Ectodermal cell (in vitro differentiated cells): Measurements from ENCODE around the gene FRMPD1.

Source experiments
- H3K27ac ChIP-seq: 2 replicates; pipeline ENCODE4 v1.7.0; 2013; ENCODE audit warnings: mild to moderate bottlenecking, low read depth, low read length; ENCODE audit not compliant: insufficient read depth, poor library complexity, severe bottlenecking
- H3K27me3 ChIP-seq: 2 replicates; pipeline ENCODE4 v1.7.0; 2013; ENCODE audit warnings: mild to moderate bottlenecking, low read length; ENCODE audit not compliant: insufficient read depth, control insufficient read depth, poor library complexity, severe bottlenecking
- H3K36me3 ChIP-seq: one replicate; pipeline ENCODE4 v1.7.0; 2013; ENCODE audit warnings: low read length; ENCODE audit not compliant: control insufficient read depth, insufficient read depth
- H3K4me1 ChIP-seq: one replicate; pipeline ENCODE4 v1.7.0; 2013; ENCODE audit warnings: low read length; ENCODE audit not compliant: control insufficient read depth, insufficient read depth
- H3K4me3 ChIP-seq: 2 replicates; pipeline ENCODE4 v1.7.0; 2013; ENCODE audit warnings: low read depth, low read length, control low read depth; ENCODE audit not compliant: insufficient read depth
- H3K9me3 ChIP-seq: 2 replicates; pipeline ENCODE4 v1.7.0; 2013; ENCODE audit warnings: mild to moderate bottlenecking, low read length, moderate library complexity; ENCODE audit not compliant: control insufficient read depth
- WGBS, 2 experiments: methylation state at CpG; one replicate each; pipeline ENCODE4 v1.1.7; 2013; ENCODE audit warnings: missing lambda C conversion rate in 2 of 2; 5-methylcytosine and 5-hydroxymethylcytosine counted together

FRMPD1 gene

DNA sequence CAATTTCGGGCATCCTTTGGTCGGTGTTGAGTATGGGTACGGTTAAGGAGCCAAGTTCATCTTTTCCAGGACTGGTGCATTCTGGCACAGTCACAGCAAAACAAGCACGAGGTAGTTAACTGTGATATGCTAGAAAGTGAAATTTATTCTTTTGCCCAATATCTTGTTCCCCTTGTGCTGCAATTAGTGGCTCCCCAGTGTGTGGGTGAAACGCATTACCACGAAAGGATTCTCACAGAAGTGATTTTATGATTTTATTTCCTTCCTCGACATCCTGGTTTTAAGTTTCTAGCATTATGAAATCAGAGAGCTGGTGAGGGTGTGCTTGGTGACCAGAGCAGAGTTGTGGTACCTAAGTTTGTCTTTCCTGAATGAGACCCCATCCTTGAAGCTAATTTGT lies 1.5 kb downstream of the FRMPD1 start:
- Histone ChIP-seq H3K27ac (no peak overlapping the region), H3K27me3 (peaks cover 81% of the 10 kb centered on the region)
- 92% methylated on average over 7 of the region's 7 CpGs for WGBS, 2 experiments

DNA sequence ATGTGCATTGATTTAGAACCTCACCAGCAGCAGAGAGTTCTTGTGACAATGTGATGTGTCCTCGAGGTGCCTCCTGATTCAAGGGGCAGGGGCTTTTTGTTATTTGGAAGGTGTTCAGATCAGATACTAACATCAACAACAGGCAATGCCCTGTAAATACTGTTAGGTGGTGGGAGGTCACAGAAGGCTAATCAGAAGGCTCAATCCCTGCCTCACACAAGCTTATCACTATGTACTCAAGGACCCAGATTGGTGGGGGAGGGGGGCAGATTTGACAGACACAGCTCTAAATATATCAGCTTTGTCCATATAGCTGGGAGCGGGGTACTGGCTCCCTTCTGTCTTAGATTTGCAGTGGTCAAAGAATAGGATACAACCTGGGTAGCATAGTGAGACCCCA lies 2.6 kb downstream of the FRMPD1 start:
- H3K27me3 ChIP-seq = peaks cover 71% of the 10 kb centered on the region
- no peaks in the 10 kb centered on the region for H3K4me1 ChIP-seq
- no peak overlapping the region for H3K27ac ChIP-seq
- no peaks in the 10 kb centered on the region for H3K36me3 ChIP-seq
- 90 to 100% methylated on average over 2 of the region's 2 CpGs for WGBS, 2 experiments
- no peak overlapping the region for H3K4me3 ChIP-seq
- H3K9me3 ChIP-seq = no peaks in the 10 kb centered on the region

More for the DNA sequence above, 1.5 kb downstream of the FRMPD1 start:
- H3K9me3 ChIP-seq = no peaks in the 10 kb centered on the region
- H3K4me1 ChIP-seq = no peaks in the 10 kb centered on the region
- H3K4me3 ChIP-seq = no peak overlapping the region
- H3K36me3 ChIP-seq = no peaks in the 10 kb centered on the region

DNA sequence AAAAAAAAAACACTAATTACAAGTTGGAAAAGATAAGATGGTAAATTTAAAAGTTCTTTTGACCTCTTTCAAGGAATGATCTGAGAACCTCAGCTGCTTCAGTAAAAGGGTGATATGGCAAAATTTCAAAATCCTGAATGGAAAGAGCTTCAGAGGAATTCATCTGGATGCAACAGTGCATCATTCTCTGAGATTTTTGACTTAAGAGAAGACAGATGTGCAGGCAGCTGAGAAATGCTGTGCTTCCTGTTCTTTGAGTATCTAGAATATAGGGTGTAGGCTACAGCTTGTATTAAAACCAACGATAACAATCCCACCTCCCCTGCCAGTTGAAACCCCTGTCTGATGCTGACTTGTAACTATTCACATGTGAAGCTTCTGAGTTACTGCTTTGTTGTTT lies 6.2 kb downstream of the FRMPD1 start:
- H3K36me3 ChIP-seq = no peaks in the 10 kb centered on the region
- 100% methylated on average over 1 of the region's 1 CpG for WGBS, 2 experiments
- no peak overlapping the region for H3K27ac ChIP-seq
- no peaks in the 10 kb centered on the region for H3K9me3 ChIP-seq
- H3K4me3 ChIP-seq = no peak overlapping the region
- no peaks in the 10 kb centered on the region for H3K4me1 ChIP-seq
- peaks cover 37% of the 10 kb centered on the region for H3K27me3 ChIP-seq

DNA sequence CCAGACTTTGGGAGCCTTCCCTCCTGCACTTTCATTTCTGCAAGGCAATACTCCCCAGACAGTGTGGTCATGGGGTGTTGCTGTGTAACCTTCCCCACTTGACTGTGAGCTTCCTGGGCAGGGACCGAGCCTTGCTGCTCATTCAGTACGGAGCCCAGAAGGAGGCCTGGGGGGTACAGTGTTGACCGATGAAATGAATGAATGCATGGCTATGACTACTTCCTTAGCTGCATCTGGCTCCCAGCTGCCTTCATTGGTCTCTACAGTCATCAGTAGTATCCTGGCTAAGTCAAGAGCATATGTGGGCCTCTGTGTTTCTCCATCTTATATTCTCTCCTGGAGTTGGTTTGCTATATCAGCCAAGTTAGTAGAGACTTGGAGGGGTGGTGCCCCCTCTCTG lies 9.9 kb downstream of the FRMPD1 start:
- Histone ChIP-seq H3K36me3 (no peaks in the 10 kb centered on the region), H3K4me1 (no peaks in the 10 kb centered on the region), H3K27ac (no peak overlapping the region), H3K4me3 (no peak overlapping the region), H3K9me3 (no peaks in the 10 kb centered on the region), H3K27me3 (peaks cover 4% of the 10 kb centered on the region)
- WGBS, 2 experiments = 93 to 95% methylated on average over 3 of the region's 3 CpGs

DNA sequence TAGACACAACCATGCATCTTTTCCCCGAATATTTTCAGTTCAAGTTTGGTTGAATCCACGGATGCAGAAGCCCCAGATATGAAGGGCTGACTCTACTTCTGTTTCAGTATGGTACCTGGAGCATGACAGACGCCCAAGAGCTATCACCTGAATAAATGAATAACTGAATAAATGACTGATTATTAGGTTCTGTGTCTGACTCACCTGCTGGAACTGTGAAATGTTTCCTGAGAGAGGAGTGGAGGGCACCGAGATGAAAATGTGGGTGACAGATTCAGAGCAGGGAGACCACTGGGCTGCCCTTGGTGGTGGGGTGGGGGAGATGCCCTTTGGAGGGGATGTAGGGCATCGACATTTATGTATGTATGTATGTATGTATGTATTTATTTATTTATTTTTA lies 13.2 kb downstream of the FRMPD1 start:
- no peaks in the 10 kb centered on the region for H3K9me3 ChIP-seq
- H3K27ac ChIP-seq = no peak overlapping the region
- WGBS, 2 experiments = 82 to 88% methylated on average over 5 of the region's 5 CpGs
- H3K4me1 ChIP-seq = no peaks in the 10 kb centered on the region
- no peaks in the 10 kb centered on the region for H3K27me3 ChIP-seq
- H3K4me3 ChIP-seq = no peak overlapping the region
- no peaks in the 10 kb centered on the region for H3K36me3 ChIP-seq

DNA sequence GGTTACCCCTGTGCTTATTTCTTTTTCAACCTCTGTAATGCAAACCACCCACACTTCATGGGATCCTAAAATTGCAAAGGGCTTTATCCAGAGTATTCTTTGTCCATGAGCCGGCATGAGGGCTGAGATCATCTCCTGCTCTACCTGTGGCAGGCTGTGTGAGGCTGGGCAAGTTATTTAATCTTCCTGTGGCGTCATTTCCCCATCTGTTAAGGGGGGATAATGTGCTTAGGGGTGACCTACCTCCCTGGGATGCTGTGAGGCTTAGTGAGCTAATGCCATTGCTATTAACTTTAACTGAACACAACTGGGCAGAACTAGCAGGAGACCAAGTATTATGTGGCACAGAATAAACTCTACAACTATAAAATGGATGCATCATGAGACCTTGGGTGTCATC lies 17.0 kb downstream of the FRMPD1 start:
- Histone ChIP-seq H3K9me3 (no peaks in the 10 kb centered on the region), H3K4me3 (no peak overlapping the region), H3K27ac (no peak overlapping the region), H3K4me1 (no peaks in the 10 kb centered on the region), H3K27me3 (no peaks in the 10 kb centered on the region), H3K36me3 (no peaks in the 10 kb centered on the region)
- 84 to 88% methylated on average over 2 of the region's 2 CpGs for WGBS, 2 experiments

DNA sequence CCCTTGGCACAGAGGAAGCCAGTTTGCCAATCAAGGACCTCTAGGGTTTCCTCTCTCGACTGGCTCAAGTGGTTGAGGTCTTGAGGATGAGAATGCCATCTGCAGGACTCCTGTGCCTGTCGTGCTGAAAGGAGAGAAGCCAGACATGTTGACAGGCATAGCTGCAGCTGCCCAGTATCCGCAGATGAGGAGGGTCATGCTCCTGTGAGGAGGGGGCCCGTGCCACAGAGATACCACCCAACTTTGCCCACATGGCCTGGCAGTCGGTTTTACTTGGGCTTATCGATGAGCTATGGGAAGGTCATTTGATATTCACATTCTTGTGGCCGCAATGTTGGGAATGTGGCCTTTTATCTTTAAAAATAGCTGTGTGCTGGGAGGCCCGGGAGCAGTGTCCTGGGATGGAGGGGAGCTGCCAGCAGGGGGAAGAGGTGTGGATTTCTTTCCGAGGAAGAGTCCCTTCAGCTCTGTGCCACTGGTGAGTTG lies 17.4 kb downstream of the FRMPD1 start:
- Histone ChIP-seq H3K27ac (no peak overlapping the region), H3K27me3 (no peaks in the 10 kb centered on the region), H3K4me1 (no peaks in the 10 kb centered on the region), H3K4me3 (no peak overlapping the region), H3K36me3 (no peaks in the 10 kb centered on the region), H3K9me3 (no peaks in the 10 kb centered on the region)
- 33 to 41% methylated on average over 9 of the region's 9 CpGs for WGBS, 2 experiments

DNA sequence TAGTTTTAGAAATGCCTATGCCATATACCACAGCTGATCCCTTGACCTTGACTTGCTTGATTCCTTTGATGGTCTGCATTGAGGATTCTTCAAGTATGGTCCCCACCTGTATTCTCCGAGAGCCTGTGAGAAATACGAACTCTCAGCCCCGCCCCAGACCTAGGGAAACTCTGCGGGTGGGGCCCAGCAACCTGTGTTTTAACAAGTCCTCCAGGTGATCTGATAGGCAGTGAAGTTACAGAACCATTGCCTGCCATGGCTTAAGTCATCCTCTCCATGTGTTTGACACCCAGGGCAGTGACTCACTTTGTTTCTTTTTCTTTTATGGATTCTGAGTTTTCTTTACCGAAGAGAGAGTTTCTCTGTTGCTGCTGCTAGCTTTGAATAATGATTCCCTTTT lies 18.5 kb downstream of the FRMPD1 start:
- H3K27me3 ChIP-seq = no peaks in the 10 kb centered on the region
- 81 to 83% methylated on average over 4 to 5 of the region's 5 CpGs for WGBS, 2 experiments

DNA sequence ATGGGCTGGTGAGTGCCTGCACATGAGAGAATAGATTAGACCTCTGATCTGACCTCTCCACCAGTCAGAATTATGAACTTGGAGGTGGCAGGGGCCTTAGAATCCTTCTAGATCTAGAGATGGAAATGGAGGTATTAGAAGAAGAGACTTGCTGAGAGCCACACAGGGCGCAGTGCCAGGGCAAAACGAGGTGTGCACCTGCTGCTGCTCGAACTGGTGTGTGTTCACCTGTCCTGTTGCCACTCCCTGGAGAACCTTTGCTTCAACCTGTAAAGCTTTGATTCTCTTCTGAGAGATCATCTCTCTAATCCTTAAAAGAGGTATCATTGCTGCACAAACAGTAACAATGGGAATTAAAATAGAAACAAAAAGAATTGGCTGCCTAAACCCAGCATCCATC lies 24.9 kb downstream of the FRMPD1 start:
- Histone ChIP-seq H3K4me3 (no peak overlapping the region), H3K36me3 (no peaks in the 10 kb centered on the region), H3K27ac (no peak overlapping the region), H3K4me1 (peaks cover 5% of the 10 kb centered on the region), H3K27me3 (no peaks in the 10 kb centered on the region), H3K9me3 (no peaks in the 10 kb centered on the region)
- WGBS, 2 experiments = 94 to 97% methylated on average over 3 of the region's 3 CpGs

More for the DNA sequence above, 18.5 kb downstream of the FRMPD1 start:
- H3K4me3 ChIP-seq = no peak overlapping the region
- no peaks in the 10 kb centered on the region for H3K4me1 ChIP-seq
- H3K36me3 ChIP-seq = no peaks in the 10 kb centered on the region
- no peak overlapping the region for H3K27ac ChIP-seq
- no peaks in the 10 kb centered on the region for H3K9me3 ChIP-seq

DNA sequence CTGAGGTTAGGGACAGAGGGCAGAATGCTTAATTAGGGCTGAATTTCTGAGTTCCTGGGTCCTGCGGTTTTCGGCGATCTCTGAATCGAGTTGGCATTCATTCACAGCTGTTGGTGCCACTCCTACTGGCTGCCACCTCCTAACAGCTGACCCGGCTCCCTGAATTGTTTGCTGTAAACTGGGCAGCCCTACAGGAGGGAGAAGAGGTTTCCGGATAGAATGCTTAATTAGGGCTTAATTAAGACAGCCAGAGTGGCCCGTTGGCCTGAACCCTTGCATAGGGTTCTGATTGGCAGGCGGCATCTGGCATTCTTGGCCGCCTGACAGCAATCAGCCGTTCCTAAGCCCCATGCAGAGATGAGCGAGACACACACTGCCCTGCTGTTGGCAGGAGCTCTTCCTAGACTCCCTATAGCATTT lies 25.7 kb downstream of the FRMPD1 start:
- Histone ChIP-seq H3K27ac (no peak overlapping the region), H3K9me3 (no peaks in the 10 kb centered on the region), H3K4me3 (no peak overlapping the region), H3K27me3 (no peaks in the 10 kb centered on the region), H3K4me1 (peaks cover 5% of the 10 kb centered on the region), H3K36me3 (no peaks in the 10 kb centered on the region)
- WGBS, 2 experiments = 65 to 68% methylated on average over 11 of the region's 11 CpGs

DNA sequence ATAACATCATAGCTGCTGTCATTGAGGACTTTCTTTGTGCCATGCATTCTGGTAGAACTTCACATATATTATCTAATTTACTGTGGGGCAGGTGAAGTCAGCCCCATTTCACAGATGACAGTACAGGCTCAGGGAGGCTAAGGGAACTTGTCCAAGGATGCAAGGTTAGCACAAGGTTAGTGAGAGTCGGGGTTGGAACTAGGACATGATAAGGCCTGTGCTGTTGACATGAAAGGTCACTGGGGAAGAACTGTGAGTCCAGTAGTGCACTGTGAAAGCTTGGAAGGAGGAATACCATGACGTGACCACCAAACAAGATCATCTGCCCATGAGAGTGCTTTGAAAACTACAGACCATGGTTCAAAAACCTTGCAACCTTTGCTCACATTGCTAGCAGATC lies 26.7 kb downstream of the FRMPD1 start:
- H3K4me3 ChIP-seq = no peak overlapping the region
- H3K27me3 ChIP-seq = no peaks in the 10 kb centered on the region
- H3K4me1 ChIP-seq = peaks cover 5% of the 10 kb centered on the region
- H3K36me3 ChIP-seq = no peaks in the 10 kb centered on the region
- 91% methylated on average over 2 of the region's 2 CpGs for WGBS, 2 experiments
- no peaks in the 10 kb centered on the region for H3K9me3 ChIP-seq
- no peak overlapping the region for H3K27ac ChIP-seq
